ENCODE measurements around the gene EXTL1. TPM values are rescaled to one million over a fixed set of nuclear protein-coding genes. Genes with fewer than 3 reads are reported as not detected.

EXTL1 gene
- total and polyA plus RNA-seq, 4 donors = 0.08 to 0.63 (median 0.31) TPM

DNA sequence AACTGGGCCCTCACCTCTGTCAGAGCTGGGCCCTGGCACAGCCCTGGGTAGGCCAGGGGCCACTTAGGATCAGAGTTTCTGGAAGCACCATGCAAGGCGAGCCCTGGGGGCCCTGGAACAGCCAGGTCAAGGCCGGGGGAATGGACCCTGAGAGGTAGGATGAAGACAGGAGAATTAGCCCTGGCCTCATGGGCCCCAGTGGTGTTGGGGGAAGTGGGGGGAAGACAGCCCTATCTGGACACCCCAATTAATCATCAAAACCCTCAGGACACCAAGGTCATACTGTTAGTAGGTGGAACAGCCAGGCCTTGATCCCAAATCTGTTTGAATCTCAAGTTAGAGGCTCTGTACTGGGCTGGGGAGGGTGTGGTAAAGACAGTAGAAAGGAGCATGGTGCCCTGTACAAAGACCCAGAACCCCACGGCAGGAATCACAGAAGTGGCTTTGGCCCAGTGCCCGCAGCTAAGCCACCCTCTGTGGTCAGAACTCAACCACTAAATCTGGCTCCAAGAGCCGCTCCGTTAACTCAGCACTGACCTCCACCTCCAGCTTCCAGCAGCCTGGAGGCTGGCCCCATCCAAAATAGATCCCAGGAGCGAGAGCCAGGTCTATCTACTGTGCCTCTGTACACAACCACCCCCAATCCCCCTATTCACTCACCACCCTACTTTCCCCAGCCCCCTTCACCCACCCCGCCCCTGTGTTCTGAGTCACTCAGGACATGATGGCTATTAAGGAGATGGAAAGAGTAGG is 59.9 kb downstream of the EXTL1 start:
- TF ChIP-seq, protein P1, sequence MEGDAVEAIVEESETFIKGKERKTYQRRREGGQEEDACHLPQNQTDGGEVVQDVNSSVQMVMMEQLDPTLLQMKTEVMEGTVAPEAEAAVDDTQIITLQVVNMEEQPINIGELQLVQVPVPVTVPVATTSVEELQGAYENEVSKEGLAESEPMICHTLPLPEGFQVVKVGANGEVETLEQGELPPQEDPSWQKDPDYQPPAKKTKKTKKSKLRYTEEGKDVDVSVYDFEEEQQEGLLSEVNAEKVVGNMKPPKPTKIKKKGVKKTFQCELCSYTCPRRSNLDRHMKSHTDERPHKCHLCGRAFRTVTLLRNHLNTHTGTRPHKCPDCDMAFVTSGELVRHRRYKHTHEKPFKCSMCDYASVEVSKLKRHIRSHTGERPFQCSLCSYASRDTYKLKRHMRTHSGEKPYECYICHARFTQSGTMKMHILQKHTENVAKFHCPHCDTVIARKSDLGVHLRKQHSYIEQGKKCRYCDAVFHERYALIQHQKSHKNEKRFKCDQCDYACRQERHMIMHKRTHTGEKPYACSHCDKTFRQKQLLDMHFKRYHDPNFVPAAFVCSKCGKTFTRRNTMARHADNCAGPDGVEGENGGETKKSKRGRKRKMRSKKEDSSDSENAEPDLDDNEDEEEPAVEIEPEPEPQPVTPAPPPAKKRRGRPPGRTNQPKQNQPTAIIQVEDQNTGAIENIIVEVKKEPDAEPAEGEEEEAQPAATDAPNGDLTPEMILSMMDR (IDR thresholded peaks at IDR 0.05; ENCODE audit: control extremely low read depth, extremely low read depth) = no peak
- no peak for DNase-seq
- no peak overlapping the region for H3K4me3 ChIP-seq
- H3K36me3 ChIP-seq (ENCODE audit: control insufficient read depth in 4 of 4, insufficient read depth in 4 of 4, low read length in 4 of 4) = no peaks in the 10 kb centered on the region
- 65 to 77% methylated on average over 8 of the region's 8 CpGs for WGBS, 2 donors
- peaks cover 0 to under 1% (median 0%) of the 10 kb centered on the region in 3 donors for H3K27me3 ChIP-seq (ENCODE audit: control insufficient read depth in 3 of 3, insufficient read depth in 3 of 3, low read length in 2 of 3)
- H3K4me1 ChIP-seq (ENCODE audit: control insufficient read depth in 5 of 5, insufficient read depth in 5 of 5, low read length in 5 of 5) = peaks cover 0 to 6% (median 3%) of the 10 kb centered on the region in 5 donors
- no peaks in the 10 kb centered on the region for H3K9me3 ChIP-seq (ENCODE audit: control insufficient read depth in 4 of 4, insufficient read depth in 3 of 4, low read length in 3 of 4)
- no peak for ATAC-seq (ENCODE audit: insufficient read depth, low FRiP score)
- H3K9ac ChIP-seq (ENCODE audit: insufficient read depth in 1 of 2, low read length in 2 of 2) = no peak overlapping the region
- peak overlapping the region in 1 of 2 donors; percentile 88 for H3K27ac ChIP-seq (ENCODE audit: low read depth in 1 of 2, low read length in 1 of 2)

DNA sequence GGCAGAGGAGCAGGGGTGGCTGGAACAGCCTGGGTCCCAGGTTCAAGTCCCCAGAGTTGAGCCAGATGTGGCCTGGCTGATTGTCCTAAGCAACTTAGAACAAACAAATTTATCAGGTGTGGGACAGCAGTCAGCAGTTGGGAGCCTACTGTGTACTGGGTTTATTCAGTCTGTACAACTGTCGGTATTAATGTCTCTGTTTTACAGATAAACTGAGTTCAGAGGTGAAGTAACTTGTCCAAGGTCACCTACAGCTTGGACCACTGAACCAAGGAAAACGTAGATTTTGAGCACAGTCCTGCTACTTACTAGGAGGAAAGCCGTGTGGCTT is 60.4 kb downstream of the EXTL1 start:
- H3K9me3 ChIP-seq (ENCODE audit: control insufficient read depth in 4 of 4, insufficient read depth in 3 of 4, low read length in 3 of 4) = no peaks in the 10 kb centered on the region
- ATAC-seq (ENCODE audit: insufficient read depth, low FRiP score) = no peak
- H3K9ac ChIP-seq (ENCODE audit: insufficient read depth in 1 of 2, low read length in 2 of 2) = no peak overlapping the region
- WGBS, 2 donors = 85 to 94% methylated on average over 3 of the region's 3 CpGs
- TF ChIP-seq, protein P1 (IDR thresholded peaks at IDR 0.05; ENCODE audit: control extremely low read depth, extremely low read depth) = no peak
- H3K27me3 ChIP-seq (ENCODE audit: control insufficient read depth in 3 of 3, insufficient read depth in 3 of 3, low read length in 2 of 3) = no peaks in the 10 kb centered on the region
- peaks cover 0 to 6% (median 3%) of the 10 kb centered on the region in 5 donors for H3K4me1 ChIP-seq (ENCODE audit: control insufficient read depth in 5 of 5, insufficient read depth in 5 of 5, low read length in 5 of 5)
- no peaks in the 10 kb centered on the region for H3K36me3 ChIP-seq (ENCODE audit: control insufficient read depth in 4 of 4, insufficient read depth in 4 of 4, low read length in 4 of 4)
- H3K27ac ChIP-seq (ENCODE audit: low read depth in 1 of 2, low read length in 1 of 2) = peak overlapping the region in 1 of 2 donors; percentile 88
- no peak for DNase-seq
- no peak overlapping the region for H3K4me3 ChIP-seq

DNA sequence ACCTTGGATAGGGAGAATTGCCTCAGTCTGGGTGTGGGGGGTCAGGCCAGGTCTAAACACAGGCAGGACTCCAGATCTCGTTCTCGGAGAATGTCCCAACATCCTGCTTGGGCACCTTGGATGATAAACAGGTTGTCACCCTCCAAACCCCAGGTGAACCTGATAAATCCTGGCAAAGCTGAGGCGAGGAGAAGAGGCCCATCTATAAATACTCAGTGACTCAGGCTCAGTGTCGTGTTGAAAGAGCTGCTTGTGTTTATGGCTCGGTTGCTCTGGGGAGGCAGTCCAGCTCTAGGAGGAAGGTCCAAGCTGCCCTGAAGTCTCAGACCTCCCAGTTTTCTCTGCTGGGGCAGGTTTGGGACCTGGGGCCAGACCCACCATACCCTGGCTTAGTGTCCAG is 61.6 kb downstream of the EXTL1 start:
- no peaks in the 10 kb centered on the region for H3K36me3 ChIP-seq (ENCODE audit: control insufficient read depth in 4 of 4, insufficient read depth in 4 of 4, low read length in 4 of 4)
- no peaks in the 10 kb centered on the region for H3K9me3 ChIP-seq (ENCODE audit: control insufficient read depth in 4 of 4, insufficient read depth in 3 of 4, low read length in 3 of 4)
- no peak for DNase-seq
- WGBS, 2 donors = 66 to 76% methylated on average over 5 of the region's 5 CpGs
- ATAC-seq (ENCODE audit: insufficient read depth, low FRiP score) = no peak
- peak overlapping the region in 1 of 2 donors; percentile 78 for H3K27ac ChIP-seq (ENCODE audit: low read depth in 1 of 2, low read length in 1 of 2)
- no peak overlapping the region for H3K9ac ChIP-seq (ENCODE audit: insufficient read depth in 1 of 2, low read length in 2 of 2)
- H3K27me3 ChIP-seq (ENCODE audit: control insufficient read depth in 3 of 3, insufficient read depth in 3 of 3, low read length in 2 of 3) = no peaks in the 10 kb centered on the region
- H3K4me1 ChIP-seq (ENCODE audit: control insufficient read depth in 5 of 5, insufficient read depth in 5 of 5, low read length in 5 of 5) = peaks cover 0 to 6% (median 3%) of the 10 kb centered on the region in 5 donors
- TF ChIP-seq, protein P1 (IDR thresholded peaks at IDR 0.05; ENCODE audit: control extremely low read depth, extremely low read depth) = no peak
- no peak overlapping the region for H3K4me3 ChIP-seq

All from lung (tissue), 12 donors.